Measurements from ENCODE around the gene ATXN7L2.

The ATXN7L2 gene

GRCh38 chr1:109499081-109499480, 15.4 kb downstream of the ATXN7L2 start:
- no peak for DNase-seq

- DNase-seq: peak; percentile 70
Observed at GRCh38 chr1:109499661-109500536, 16.2 kb downstream of the ATXN7L2 start.

GRCh38 chr1:109500941-109501381, 17.3 kb downstream of the ATXN7L2 start:
- DNase-seq: peak; percentile 63

GRCh38 chr1:109501644-109502363, 18.1 kb downstream of the ATXN7L2 start:
- no peak for DNase-seq

- DNase-seq: no peak
Observed at GRCh38 chr1:109502364-109502851, 18.7 kb downstream of the ATXN7L2 start.

GRCh38 chr1:109503935-109504334, 20.2 kb downstream of the ATXN7L2 start:
- no peak for DNase-seq

GRCh38 chr1:109504974-109505373, 21.3 kb downstream of the ATXN7L2 start:
- DNase-seq: no peak

GRCh38 chr1:109508001-109508872, 24.5 kb downstream of the ATXN7L2 start:
- DNase-seq: no peak

GRCh38 chr1:109508873-109509175, 25.1 kb downstream of the ATXN7L2 start:
- no peak for DNase-seq

GRCh38 chr1:109509176-109510134, 25.8 kb downstream of the ATXN7L2 start, which contains the start of gene AMIGO1:
Gene AMIGO1 (minus strand): TSS chr1:109509727. CDS start chr1:109508912, 815 bp downstream.
- peak; percentile 72 for DNase-seq

GRCh38 chr1:109513110-109513710, 29.5 kb downstream of the ATXN7L2 start:
- no peak for DNase-seq

GRCh38 chr1:109514846-109515245, 31.1 kb downstream of the ATXN7L2 start:
- no peak for DNase-seq

- peak; percentile 92 for DNase-seq
Observed at GRCh38 chr1:109516872-109517271, 33.2 kb downstream of the ATXN7L2 start.

- DNase-seq: peak; percentile 62
Observed at GRCh38 chr1:109517337-109517736, 33.6 kb downstream of the ATXN7L2 start.

- no peak for DNase-seq
Observed at GRCh38 chr1:109521002-109521951, 37.6 kb downstream of the ATXN7L2 start.

- no peak for DNase-seq
Observed at GRCh38 chr1:109522026-109522425, 38.3 kb downstream of the ATXN7L2 start.

GRCh38 chr1:109523706-109524105, 40.0 kb downstream of the ATXN7L2 start:
- DNase-seq: no peak

GRCh38 chr1:109527098-109527811, 43.5 kb downstream of the ATXN7L2 start:
- no peak for DNase-seq
